ENCODE data around the gene ARNT2.

Gene ARNT2

GRCh38 chr15:80434926-80435720 is 30.9 kb downstream of the ARNT2 start:
- DNase-seq (ENCODE audit: insufficient read length, low spot score) (no peak), FAIRE-seq (no peak)
- TF ChIP-seq POU2F2 (IDR thresholded peaks at IDR 0.05; ENCODE audit: low read depth, low read length) = no peak
- TF ChIP-seq PAX5 (IDR thresholded peaks at IDR 0.05; ENCODE audit: insufficient read depth, low read length, severe bottlenecking) = no peak
- no peak for TF ChIP-seq SPI1 (IDR thresholded peaks at IDR 0.05; ENCODE audit: low read depth, low read length)
- TF ChIP-seq POLR2AphosphoS5 (IDR thresholded peaks at IDR 0.05; ENCODE audit: low read depth, low read length) = no peak
- no peak for TF ChIP-seq POLR2A (IDR thresholded peaks at IDR 0.05; ENCODE audit: low read depth, low read length)
- TF ChIP-seq TAF1 (IDR thresholded peaks at IDR 0.05; ENCODE audit: low read depth, low read length) = no peak

GRCh38 chr15:80436511-80437307 is 32.5 kb downstream of the ARNT2 start:
- FAIRE-seq (no peak), DNase-seq (ENCODE audit: insufficient read length, low spot score) (no peak)
- TF ChIP-seq POU2F2 (IDR thresholded peaks at IDR 0.05; ENCODE audit: low read depth, low read length) (no peak), SPI1 (IDR thresholded peaks at IDR 0.05; ENCODE audit: low read depth, low read length) (no peak), POLR2AphosphoS5 (IDR thresholded peaks at IDR 0.05; ENCODE audit: low read depth, low read length) (no peak), POLR2A (IDR thresholded peaks at IDR 0.05; ENCODE audit: low read depth, low read length) (no peak), PAX5 (IDR thresholded peaks at IDR 0.05; ENCODE audit: insufficient read depth, low read length, severe bottlenecking) (no peak), TAF1 (IDR thresholded peaks at IDR 0.05; ENCODE audit: low read depth, low read length) (no peak)

- FAIRE-seq (no peak), DNase-seq (ENCODE audit: insufficient read length, low spot score) (no peak)
- no peak for TF ChIP-seq POLR2A (IDR thresholded peaks at IDR 0.05; ENCODE audit: low read depth, low read length)
Measured at GRCh38 chr15:80437334-80437891, 33.2 kb downstream of the ARNT2 start.

- FAIRE-seq = no peak
- no peak for DNase-seq (ENCODE audit: insufficient read length, low spot score)
- TF ChIP-seq TAF1 (IDR thresholded peaks at IDR 0.05; ENCODE audit: low read depth, low read length) (no peak), PAX5 (IDR thresholded peaks at IDR 0.05; ENCODE audit: insufficient read depth, low read length, severe bottlenecking) (no peak), POU2F2 (IDR thresholded peaks at IDR 0.05; ENCODE audit: low read depth, low read length) (no peak), SPI1 (IDR thresholded peaks at IDR 0.05; ENCODE audit: low read depth, low read length) (no peak)
Measured at GRCh38 chr15:80439140-80439539, 35.0 kb downstream of the ARNT2 start.

- FAIRE-seq = no peak
- DNase-seq (ENCODE audit: insufficient read length, low spot score) = no peak
Measured at GRCh38 chr15:80440024-80440423, 35.8 kb downstream of the ARNT2 start.

GRCh38 chr15:80441041-80441440 is 36.9 kb downstream of the ARNT2 start:
- no peak for FAIRE-seq
- TF ChIP-seq POLR2A (IDR thresholded peaks at IDR 0.05; ENCODE audit: low read depth, low read length) = no peak
- no peak for TF ChIP-seq SPI1 (IDR thresholded peaks at IDR 0.05; ENCODE audit: low read depth, low read length)
- no peak for TF ChIP-seq TAF1 (IDR thresholded peaks at IDR 0.05; ENCODE audit: low read depth, low read length)
- no peak for TF ChIP-seq POLR2AphosphoS5 (IDR thresholded peaks at IDR 0.05; ENCODE audit: low read depth, low read length)
- no peak for TF ChIP-seq PAX5 (IDR thresholded peaks at IDR 0.05; ENCODE audit: insufficient read depth, low read length, severe bottlenecking)
- TF ChIP-seq POU2F2 (IDR thresholded peaks at IDR 0.05; ENCODE audit: low read depth, low read length) = no peak
- no peak for DNase-seq (ENCODE audit: insufficient read length, low spot score)

More at GRCh38 chr15:80440024-80440423, 35.8 kb downstream of the ARNT2 start:
- no peak for TF ChIP-seq TAF1 (IDR thresholded peaks at IDR 0.05; ENCODE audit: low read depth, low read length)
- no peak for TF ChIP-seq POU2F2 (IDR thresholded peaks at IDR 0.05; ENCODE audit: low read depth, low read length)
- no peak for TF ChIP-seq POLR2A (IDR thresholded peaks at IDR 0.05; ENCODE audit: low read depth, low read length)
- no peak for TF ChIP-seq POLR2AphosphoS5 (IDR thresholded peaks at IDR 0.05; ENCODE audit: low read depth, low read length)
- no peak for TF ChIP-seq PAX5 (IDR thresholded peaks at IDR 0.05; ENCODE audit: insufficient read depth, low read length, severe bottlenecking)
- no peak for TF ChIP-seq SPI1 (IDR thresholded peaks at IDR 0.05; ENCODE audit: low read depth, low read length)

- no peak for DNase-seq (ENCODE audit: insufficient read length, low spot score)
- TF ChIP-seq POLR2A (IDR thresholded peaks at IDR 0.05; ENCODE audit: low read depth, low read length) = no peak
- no peak for TF ChIP-seq POLR2AphosphoS5 (IDR thresholded peaks at IDR 0.05; ENCODE audit: low read depth, low read length)
- TF ChIP-seq SPI1 (IDR thresholded peaks at IDR 0.05; ENCODE audit: low read depth, low read length) = no peak
- no peak for TF ChIP-seq POU2F2 (IDR thresholded peaks at IDR 0.05; ENCODE audit: low read depth, low read length)
- TF ChIP-seq PAX5 (IDR thresholded peaks at IDR 0.05; ENCODE audit: insufficient read depth, low read length, severe bottlenecking) = no peak
- no peak for TF ChIP-seq TAF1 (IDR thresholded peaks at IDR 0.05; ENCODE audit: low read depth, low read length)
- FAIRE-seq = no peak
Measured at GRCh38 chr15:80441714-80442113, 37.5 kb downstream of the ARNT2 start.

GRCh38 chr15:80442728-80443403 is 38.7 kb downstream of the ARNT2 start:
- FAIRE-seq = no peak
- no peak for DNase-seq (ENCODE audit: insufficient read length, low spot score)
- no peak for TF ChIP-seq POLR2A (IDR thresholded peaks at IDR 0.05; ENCODE audit: low read depth, low read length)
- no peak for TF ChIP-seq POLR2AphosphoS5 (IDR thresholded peaks at IDR 0.05; ENCODE audit: low read depth, low read length)
- no peak for TF ChIP-seq TAF1 (IDR thresholded peaks at IDR 0.05; ENCODE audit: low read depth, low read length)
- TF ChIP-seq PAX5 (IDR thresholded peaks at IDR 0.05; ENCODE audit: insufficient read depth, low read length, severe bottlenecking) = no peak
- TF ChIP-seq SPI1 (IDR thresholded peaks at IDR 0.05; ENCODE audit: low read depth, low read length) = no peak

- TF ChIP-seq POU2F2 (IDR thresholded peaks at IDR 0.05; ENCODE audit: low read depth, low read length) = no peak
- no peak for TF ChIP-seq POLR2AphosphoS5 (IDR thresholded peaks at IDR 0.05; ENCODE audit: low read depth, low read length)
- no peak for TF ChIP-seq TAF1 (IDR thresholded peaks at IDR 0.05; ENCODE audit: low read depth, low read length)
- TF ChIP-seq POLR2A (IDR thresholded peaks at IDR 0.05; ENCODE audit: low read depth, low read length) = no peak
- no peak for TF ChIP-seq PAX5 (IDR thresholded peaks at IDR 0.05; ENCODE audit: insufficient read depth, low read length, severe bottlenecking)
- no peak for TF ChIP-seq SPI1 (IDR thresholded peaks at IDR 0.05; ENCODE audit: low read depth, low read length)
- FAIRE-seq = no peak
Measured at GRCh38 chr15:80444680-80445251, 40.6 kb downstream of the ARNT2 start.

More at GRCh38 chr15:80444680-80445251, 40.6 kb downstream of the ARNT2 start:
- DNase-seq (ENCODE audit: insufficient read length, low spot score) = no peak
